H9 (cell line): ENCODE results near the gene ATP5F1B. TPM values are rescaled to one million over a fixed set of nuclear protein-coding genes. Genes with fewer than 3 reads are reported as not detected.
A peak's percentile ranks its signal among the peaks of the same experiment; 100 is the strongest.

Experiments
- DNase-seq: peaks from one replicate; pipeline ENCODE4 v3.0.0-alpha.2; 2017
- H2AFZ ChIP-seq: one replicate; pipeline ENCODE4 v1.6.1; 2013; ENCODE audit warnings: mild to moderate bottlenecking, low read length, control low read depth, moderate library complexity
- H2AK5ac ChIP-seq: 2 replicates; pipeline ENCODE4 v1.6.1; 2013; ENCODE audit warnings: low read length, control low read depth, mixed read lengths; ENCODE audit not compliant: insufficient read length
- H2BK120ac ChIP-seq: one replicate; pipeline ENCODE4 v1.6.1; 2013; ENCODE audit warnings: low read depth, mild to moderate bottlenecking, low read length, control low read depth, inconsistent platforms; ENCODE audit not compliant: poor library complexity, severe bottlenecking
- H2BK12ac ChIP-seq: 2 replicates; pipeline ENCODE4 v1.6.1; 2013; ENCODE audit warnings: low read length, control low read depth, mixed read lengths, low read depth; ENCODE audit not compliant: insufficient read length
- H2BK15ac ChIP-seq: 2 replicates; pipeline ENCODE4 v1.6.1; 2013; ENCODE audit warnings: low read depth, low read length, control low read depth
- H2BK20ac ChIP-seq: one replicate; pipeline ENCODE4 v1.6.1; 2013; ENCODE audit warnings: low read depth, mild to moderate bottlenecking, low read length, control low read depth, inconsistent platforms; ENCODE audit not compliant: poor library complexity, severe bottlenecking
- H2BK5ac ChIP-seq: 2 replicates; pipeline ENCODE4 v1.6.1; 2013; ENCODE audit warnings: low read length, control low read depth, mixed read lengths; ENCODE audit not compliant: insufficient read length
- H3K14ac ChIP-seq: 2 replicates; pipeline ENCODE4 v1.6.1; 2013; ENCODE audit warnings: low read length, control low read depth; ENCODE audit not compliant: insufficient read depth
- H3K18ac ChIP-seq: 2 replicates; pipeline ENCODE4 v1.6.1; 2013; ENCODE audit warnings: low read depth, mild to moderate bottlenecking, mixed read lengths, low read length, control low read depth; ENCODE audit not compliant: insufficient read length
- H3K23ac ChIP-seq: 2 replicates; pipeline ENCODE4 v1.6.1; 2013; ENCODE audit warnings: low read length, control low read depth, mixed read lengths, low read depth; ENCODE audit not compliant: insufficient read length
- H3K23me2 ChIP-seq: 2 replicates; pipeline ENCODE4 v1.6.1; 2013; ENCODE audit warnings: low read depth, mild to moderate bottlenecking, mixed read lengths, low read length, control low read depth; ENCODE audit not compliant: insufficient read length, poor library complexity, severe bottlenecking
- H3K27ac ChIP-seq: 2 replicates; pipeline ENCODE4 v1.5.1; 2013; ENCODE audit warnings: low read length, control low read depth, mixed read lengths, low read depth; ENCODE audit not compliant: insufficient read length
- H3K27me3 ChIP-seq: 2 replicates; pipeline ENCODE4 v1.6.1; 2013; ENCODE audit warnings: low read length, control low read depth, inconsistent platforms; ENCODE audit not compliant: insufficient read depth
- H3K4ac ChIP-seq: 2 replicates; pipeline ENCODE4 v1.6.1; 2013; ENCODE audit warnings: low read depth, mild to moderate bottlenecking, control low read depth, inconsistent platforms, low read length, moderate library complexity
- H3K4me1 ChIP-seq: 2 replicates; pipeline ENCODE4 v1.6.1; 2013; ENCODE audit warnings: low read length, control low read depth, inconsistent platforms; ENCODE audit not compliant: insufficient read depth
- H3K4me2 ChIP-seq: 2 replicates; pipeline ENCODE4 v1.6.1; 2013; ENCODE audit warnings: low read length, control low read depth, mixed read lengths; ENCODE audit not compliant: insufficient read length, insufficient read depth
- H3K56ac ChIP-seq: 2 replicates; pipeline ENCODE4 v1.6.1; 2013; ENCODE audit warnings: low read depth, mild to moderate bottlenecking, mixed read lengths, low read length, control low read depth; ENCODE audit not compliant: insufficient read length
- H3K79me1 ChIP-seq: 2 replicates; pipeline ENCODE4 v1.6.1; 2013; ENCODE audit warnings: low read depth, mild to moderate bottlenecking, moderate library complexity, low read length, control low read depth, inconsistent platforms; ENCODE audit not compliant: insufficient read depth, poor library complexity, severe bottlenecking
- H3K79me2 ChIP-seq: 2 replicates; pipeline ENCODE4 v1.6.1; 2013; ENCODE audit warnings: low read length, control low read depth, inconsistent platforms; ENCODE audit not compliant: insufficient read depth
- H3K9ac ChIP-seq: 2 replicates; pipeline ENCODE4 v1.6.1; 2013; ENCODE audit warnings: low read length, control low read depth, mixed read lengths; ENCODE audit not compliant: insufficient read length; ENCODE audit errors: extremely low read depth
- H3K9me3 ChIP-seq: one replicate; pipeline ENCODE4 v1.6.1; 2013; ENCODE audit warnings: low read depth, low read length, inconsistent platforms; ENCODE audit not compliant: control insufficient read depth
- H3T11ph ChIP-seq: one replicate; pipeline ENCODE4 v1.6.1; 2013; ENCODE audit warnings: mild to moderate bottlenecking, low read length, control low read depth, inconsistent platforms
- H4K20me1 ChIP-seq: one replicate; pipeline ENCODE4 v1.6.1; 2013; ENCODE audit not compliant: control insufficient read depth, insufficient read length, insufficient read depth
- H4K5ac ChIP-seq: 2 replicates; pipeline ENCODE4 v1.6.1; 2013; ENCODE audit warnings: low read depth, mild to moderate bottlenecking, mixed read lengths, low read length, control low read depth; ENCODE audit not compliant: insufficient read length
- H4K8ac ChIP-seq: replicated peaks from 2 replicates; pipeline ENCODE4 v1.6.1; 2013; ENCODE audit warnings: low read length, control low read depth, mixed read lengths, low read depth; ENCODE audit not compliant: insufficient read length
- H4K91ac ChIP-seq: 2 replicates; pipeline ENCODE4 v1.6.1; 2013; ENCODE audit warnings: low read depth, mild to moderate bottlenecking, moderate library complexity, mixed read lengths, low read length, control low read depth; ENCODE audit not compliant: insufficient read length
- H3K27ac Mint-ChIP-seq, 3 experiments: 2 replicates in 2 of 3; 3 replicates in 1 of 3; pipeline ENCODE4 v1.8.0; 2020 to 2021; ENCODE audit warnings: mixed read lengths in 3 of 3, mild to moderate bottlenecking in 1 of 3, moderate library complexity in 1 of 3
- H3K27me3 Mint-ChIP-seq: 2 replicates; pipeline ENCODE4 v1.8.0; 2021; ENCODE audit warnings: low read depth, mild to moderate bottlenecking, moderate library complexity, mixed read lengths
- H3K36me3 Mint-ChIP-seq, 3 experiments: 2 replicates in 2 of 3; 3 replicates in 1 of 3; pipeline ENCODE4 v1.8.0; 2020 to 2021; ENCODE audit warnings: low read depth in 3 of 3, mixed read lengths in 3 of 3; ENCODE audit not compliant: insufficient read depth in 1 of 3
- H3K4me1 Mint-ChIP-seq, 2 experiments: 2 replicates each; pipeline ENCODE4 v1.8.0; 2020; ENCODE audit warnings: mixed read lengths in 2 of 2
- H3K4me3 Mint-ChIP-seq, 2 experiments: 2 replicates in 1 of 2; 3 replicates in 1 of 2; pipeline ENCODE4 v1.8.0; 2020 to 2021; ENCODE audit warnings: mild to moderate bottlenecking in 2 of 2, mixed read lengths in 2 of 2, moderate library complexity in 1 of 2
- H3K9me3 Mint-ChIP-seq, 2 experiments: 2 replicates in 1 of 2; 3 replicates in 1 of 2; pipeline ENCODE4 v1.8.0; 2020; ENCODE audit warnings: mild to moderate bottlenecking in 2 of 2, mixed read lengths in 2 of 2, moderate library complexity in 1 of 2
- WGBS: extraction: QIAGEN DNeasy Blood & Tissue Kit; methylation state at CpG from one replicate; pipeline ENCODE4 v1.1.7; 2013; ENCODE audit warnings: missing lambda C conversion rate, low lambda C conversion rate, mixed read lengths; ENCODE audit not compliant: insufficient read length; ENCODE audit errors: extremely low coverage; 5-methylcytosine and 5-hydroxymethylcytosine counted together
- total RNA-seq: library from RNA; stranded (reverse); gene quantifications from 2 replicates; pipeline ENCODE4 v1.2.1, GENCODE V29; 2021
- TF ChIP-seq, protein P1 (sequence below): fragments of 200-600 bp; sonication (generic); conservative IDR thresholded peaks from 3 replicates; pipeline ENCODE4 v1.8.0; 2021; ENCODE audit warnings: antibody characterized with exemption, mild to moderate bottlenecking

ATP5F1B gene
- total RNA-seq, 1 experiment from 2014 or later = 927 TPM

DNA sequence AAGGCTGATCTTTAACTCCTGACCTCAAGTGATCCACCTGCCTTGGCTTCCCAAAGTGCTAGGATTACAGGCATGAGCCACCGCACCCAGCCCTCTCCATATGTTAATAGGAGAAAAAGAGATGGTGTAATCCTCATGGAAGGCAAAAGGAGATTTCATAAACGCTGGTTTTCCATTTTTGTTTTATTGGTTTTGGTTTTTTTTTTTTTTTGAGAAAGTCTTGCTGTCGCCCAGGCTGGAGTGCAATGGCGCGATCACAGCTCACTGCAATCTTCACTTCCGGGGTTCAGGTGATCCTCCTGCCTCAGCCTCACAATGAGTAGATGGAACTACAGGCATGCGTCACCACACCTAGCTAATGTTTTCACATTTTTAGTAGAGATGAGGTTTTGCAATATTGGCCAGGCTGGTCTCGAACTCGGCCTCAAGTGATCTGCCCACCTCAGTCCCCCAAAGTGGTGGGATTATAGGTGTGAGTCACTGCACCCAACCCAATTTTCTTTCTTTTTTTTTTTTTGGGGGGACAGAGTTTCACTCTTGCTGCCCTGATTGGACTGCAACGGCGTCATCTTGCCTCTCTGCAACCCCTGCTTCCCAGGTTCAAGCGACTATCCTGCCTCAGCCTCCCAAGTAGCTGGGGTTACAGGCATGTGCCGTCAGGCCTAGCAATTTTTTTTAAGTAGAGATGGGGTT is 34.2 kb upstream of the ATP5F1B start:
- Histone ChIP-seq H2BK12ac (no peak overlapping the region), H3K4ac (no peak overlapping the region), H3K79me1 (peaks cover 3% of the 10 kb centered on the region), H3K9ac (no peak overlapping the region), H3K14ac (no peak overlapping the region), H3K27me3 (no peaks in the 10 kb centered on the region), H4K5ac (no peak overlapping the region), H3K18ac (no peak overlapping the region), H3K23me2 (no peaks in the 10 kb centered on the region), H3K23ac (no peak overlapping the region), H4K20me1 (no peaks in the 10 kb centered on the region), H2BK20ac (no peak overlapping the region), H2AK5ac (no peak overlapping the region), H2BK120ac (no peak overlapping the region), H3K4me2 (no peak overlapping the region), H3K9me3 (no peaks in the 10 kb centered on the region), H2BK5ac (no peak overlapping the region), H3K27ac (no peak overlapping the region), H3K79me2 (peaks cover 83% of the 10 kb centered on the region; the same call in 1 of the 2 replicates), H3K56ac (no peak overlapping the region), H3T11ph (no peak overlapping the region), H4K8ac (no peak overlapping the region), H4K91ac (no peak overlapping the region), H2AFZ (no peak overlapping the region), H2BK15ac (no peak overlapping the region), H3K4me1 (no peaks in the 10 kb centered on the region)
- Mint-ChIP-seq H3K36me3 (peaks cover 27 to 62% (median 46%) of the 10 kb centered on the region in 3 experiments), H3K9me3 (no peaks in the 10 kb centered on the region), H3K4me1 (peaks cover 18 to 23% of the 10 kb centered on the region in 2 experiments), H3K4me3 (no peak overlapping the region), H3K27me3 (no peaks in the 10 kb centered on the region), H3K27ac (peak overlapping the region; percentile 47 to 85 (median 81); a peak in 3 of 7 replicates)
- peak; percentile 15 for DNase-seq
- TF ChIP-seq, protein P1, sequence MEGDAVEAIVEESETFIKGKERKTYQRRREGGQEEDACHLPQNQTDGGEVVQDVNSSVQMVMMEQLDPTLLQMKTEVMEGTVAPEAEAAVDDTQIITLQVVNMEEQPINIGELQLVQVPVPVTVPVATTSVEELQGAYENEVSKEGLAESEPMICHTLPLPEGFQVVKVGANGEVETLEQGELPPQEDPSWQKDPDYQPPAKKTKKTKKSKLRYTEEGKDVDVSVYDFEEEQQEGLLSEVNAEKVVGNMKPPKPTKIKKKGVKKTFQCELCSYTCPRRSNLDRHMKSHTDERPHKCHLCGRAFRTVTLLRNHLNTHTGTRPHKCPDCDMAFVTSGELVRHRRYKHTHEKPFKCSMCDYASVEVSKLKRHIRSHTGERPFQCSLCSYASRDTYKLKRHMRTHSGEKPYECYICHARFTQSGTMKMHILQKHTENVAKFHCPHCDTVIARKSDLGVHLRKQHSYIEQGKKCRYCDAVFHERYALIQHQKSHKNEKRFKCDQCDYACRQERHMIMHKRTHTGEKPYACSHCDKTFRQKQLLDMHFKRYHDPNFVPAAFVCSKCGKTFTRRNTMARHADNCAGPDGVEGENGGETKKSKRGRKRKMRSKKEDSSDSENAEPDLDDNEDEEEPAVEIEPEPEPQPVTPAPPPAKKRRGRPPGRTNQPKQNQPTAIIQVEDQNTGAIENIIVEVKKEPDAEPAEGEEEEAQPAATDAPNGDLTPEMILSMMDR = no peak
- WGBS = no CpG with 5 or more reads among the region's 13 CpGs
